ENCODE measurements around the gene PSMC2.

The PSMC2 gene

DNA sequence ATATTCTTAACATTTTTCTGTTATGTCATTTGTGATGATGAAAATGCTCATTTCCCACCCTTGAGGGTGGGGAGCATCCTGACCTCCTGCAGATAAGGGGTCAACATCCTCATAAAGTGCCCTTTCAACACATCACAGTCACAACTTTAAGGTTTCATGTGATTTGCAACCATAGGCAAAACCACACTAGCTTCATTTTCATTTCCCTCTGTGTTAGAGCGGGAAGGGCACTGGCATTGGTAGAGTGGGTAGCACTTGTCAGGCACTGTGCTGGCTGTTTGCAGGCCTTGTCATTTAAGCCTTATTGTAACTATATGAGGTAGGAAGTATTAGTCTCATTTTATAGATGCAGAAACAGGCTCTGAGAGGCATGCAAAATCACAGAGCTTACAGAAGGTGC lies 39.8 kb downstream of the PSMC2 start:
- DNase-seq (ENCODE audit: low read depth) = no peak
- TF ChIP-seq, protein P1, sequence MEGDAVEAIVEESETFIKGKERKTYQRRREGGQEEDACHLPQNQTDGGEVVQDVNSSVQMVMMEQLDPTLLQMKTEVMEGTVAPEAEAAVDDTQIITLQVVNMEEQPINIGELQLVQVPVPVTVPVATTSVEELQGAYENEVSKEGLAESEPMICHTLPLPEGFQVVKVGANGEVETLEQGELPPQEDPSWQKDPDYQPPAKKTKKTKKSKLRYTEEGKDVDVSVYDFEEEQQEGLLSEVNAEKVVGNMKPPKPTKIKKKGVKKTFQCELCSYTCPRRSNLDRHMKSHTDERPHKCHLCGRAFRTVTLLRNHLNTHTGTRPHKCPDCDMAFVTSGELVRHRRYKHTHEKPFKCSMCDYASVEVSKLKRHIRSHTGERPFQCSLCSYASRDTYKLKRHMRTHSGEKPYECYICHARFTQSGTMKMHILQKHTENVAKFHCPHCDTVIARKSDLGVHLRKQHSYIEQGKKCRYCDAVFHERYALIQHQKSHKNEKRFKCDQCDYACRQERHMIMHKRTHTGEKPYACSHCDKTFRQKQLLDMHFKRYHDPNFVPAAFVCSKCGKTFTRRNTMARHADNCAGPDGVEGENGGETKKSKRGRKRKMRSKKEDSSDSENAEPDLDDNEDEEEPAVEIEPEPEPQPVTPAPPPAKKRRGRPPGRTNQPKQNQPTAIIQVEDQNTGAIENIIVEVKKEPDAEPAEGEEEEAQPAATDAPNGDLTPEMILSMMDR (IDR thresholded peaks at IDR 0.05; ENCODE audit: insufficient read depth, low read depth, low read length, missing control alignments) = no peak
- H3K4me3 ChIP-seq (ENCODE audit: low read length) = no peak overlapping the region

DNA sequence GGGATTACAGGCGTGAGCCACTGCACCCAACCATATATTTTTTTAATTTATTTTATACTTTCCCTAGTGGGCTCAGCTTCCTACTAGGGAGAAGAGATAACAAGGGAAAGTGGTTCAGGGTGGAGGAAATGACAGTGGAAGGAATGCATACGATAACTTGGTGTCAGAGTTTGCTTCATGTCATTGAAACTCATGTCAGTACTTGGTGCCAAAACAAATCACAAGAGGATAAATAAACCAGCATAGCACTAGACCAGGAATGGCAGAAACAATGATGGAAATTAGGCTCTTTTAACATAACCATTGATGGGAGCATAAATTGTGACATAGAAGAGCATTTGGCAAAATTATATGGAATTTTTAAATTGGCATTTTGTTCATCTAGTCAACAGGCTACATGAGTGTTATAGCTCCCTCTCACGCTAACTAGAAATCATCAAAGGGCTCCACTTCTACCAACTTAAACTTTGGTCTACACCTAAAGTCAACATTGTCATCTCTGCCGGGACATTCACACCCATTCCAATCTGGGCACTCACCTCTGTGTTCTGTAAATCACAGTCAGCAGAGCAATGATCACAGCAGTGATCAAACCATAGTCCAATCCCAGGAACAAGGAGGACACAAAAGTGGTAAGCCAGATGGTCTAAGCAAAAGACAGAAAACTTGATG lies 41.2 kb downstream of the PSMC2 start:
- TF ChIP-seq, protein P1 (IDR thresholded peaks at IDR 0.05; ENCODE audit: insufficient read depth, low read depth, low read length, missing control alignments) = no peak
- no peak overlapping the region for H3K4me3 ChIP-seq (ENCODE audit: low read length)
- no peak for DNase-seq (ENCODE audit: low read depth)

DNA sequence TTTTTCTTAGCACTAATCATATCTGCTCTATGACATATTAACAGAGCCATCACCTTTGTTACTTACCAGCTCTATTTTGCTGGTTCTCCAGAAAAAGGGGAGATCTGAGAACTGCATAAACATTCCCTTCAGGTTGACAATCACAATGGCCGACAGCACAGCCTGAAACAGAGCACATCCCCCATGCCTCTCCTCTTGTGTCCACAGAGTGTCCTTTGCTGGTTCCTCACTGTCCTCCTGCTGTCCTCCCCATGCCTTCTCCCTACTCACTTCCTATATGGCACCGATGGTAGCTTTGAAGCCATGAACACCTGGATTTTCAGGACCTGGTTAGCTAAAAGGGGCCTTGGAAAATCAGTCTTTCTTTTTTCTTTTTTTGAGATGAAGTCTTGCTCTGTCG lies 41.8 kb downstream of the PSMC2 start:
- H3K4me3 ChIP-seq (ENCODE audit: low read length) = no peak overlapping the region
- TF ChIP-seq, protein P1 (IDR thresholded peaks at IDR 0.05; ENCODE audit: insufficient read depth, low read depth, low read length, missing control alignments) = no peak
- no peak for DNase-seq (ENCODE audit: low read depth)

DNA sequence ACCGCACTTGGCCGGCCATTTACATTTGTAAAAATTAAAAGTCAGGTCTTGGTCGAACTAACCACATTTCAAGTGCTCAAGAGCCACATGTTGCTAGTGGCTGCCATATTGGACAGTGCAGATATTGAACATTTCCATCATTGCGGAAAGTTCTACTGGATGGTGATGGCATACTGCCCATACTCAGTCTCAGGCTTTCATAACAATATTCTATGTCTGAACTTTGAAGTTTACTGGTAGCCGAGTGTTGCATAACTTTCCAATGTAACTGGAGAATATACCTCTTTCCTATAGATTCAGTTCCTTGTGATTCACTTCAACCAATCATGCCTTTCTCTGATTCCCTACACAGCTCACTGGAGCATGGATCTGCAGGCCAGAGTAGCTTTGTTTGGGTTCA lies 43.7 kb downstream of the PSMC2 start:
- TF ChIP-seq, protein P1 (IDR thresholded peaks at IDR 0.05; ENCODE audit: insufficient read depth, low read depth, low read length, missing control alignments) = no peak
- no peak for DNase-seq (ENCODE audit: low read depth)
- no peak overlapping the region for H3K4me3 ChIP-seq (ENCODE audit: low read length)

DNA sequence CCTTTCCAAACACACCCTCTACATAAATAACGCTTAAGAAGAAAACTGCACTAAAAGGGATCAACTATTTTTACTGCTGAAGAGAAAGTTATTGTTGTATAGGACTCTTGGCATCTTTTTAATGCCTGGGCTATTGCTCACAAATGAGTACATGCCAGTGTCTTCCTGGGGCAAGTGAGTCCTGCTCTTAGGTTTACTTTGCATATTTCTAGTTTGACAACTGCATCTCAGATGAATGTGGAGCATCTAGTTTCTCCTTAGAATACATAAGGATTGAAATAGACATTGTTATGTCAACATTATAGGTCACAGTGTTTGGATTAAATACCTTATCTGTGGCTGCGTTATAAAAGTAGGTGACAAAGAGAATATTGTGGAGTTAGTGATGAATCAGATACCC lies 44.5 kb downstream of the PSMC2 start:
- TF ChIP-seq, protein P1 (IDR thresholded peaks at IDR 0.05; ENCODE audit: insufficient read depth, low read depth, low read length, missing control alignments) = no peak
- DNase-seq (ENCODE audit: low read depth) = peak; percentile 22
- no peak overlapping the region for H3K4me3 ChIP-seq (ENCODE audit: low read length)

DNA sequence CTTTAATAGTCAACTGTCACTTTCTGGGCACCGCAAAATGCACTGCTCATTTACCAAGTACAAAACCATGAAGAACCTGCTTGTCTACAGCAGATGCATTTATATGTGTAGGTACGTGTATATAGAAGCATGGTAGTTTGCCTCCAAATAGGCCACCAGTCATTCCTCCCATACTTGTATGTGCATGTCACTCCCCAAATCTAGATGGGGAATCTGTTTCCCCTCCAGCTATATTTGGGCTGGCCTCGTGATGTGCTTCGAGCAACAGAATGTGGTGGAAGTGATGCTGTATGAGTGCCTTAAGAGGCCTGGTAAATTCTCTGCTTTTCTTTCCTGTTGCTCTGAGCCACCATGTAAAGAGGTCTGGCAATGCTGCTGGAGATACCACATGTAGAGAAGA lies 47.1 kb downstream of the PSMC2 start:
- DNase-seq (ENCODE audit: low read depth) = no peak
- H3K4me3 ChIP-seq (ENCODE audit: low read length) = no peak overlapping the region
- TF ChIP-seq, protein P1 (IDR thresholded peaks at IDR 0.05; ENCODE audit: insufficient read depth, low read depth, low read length, missing control alignments) = no peak

DNA sequence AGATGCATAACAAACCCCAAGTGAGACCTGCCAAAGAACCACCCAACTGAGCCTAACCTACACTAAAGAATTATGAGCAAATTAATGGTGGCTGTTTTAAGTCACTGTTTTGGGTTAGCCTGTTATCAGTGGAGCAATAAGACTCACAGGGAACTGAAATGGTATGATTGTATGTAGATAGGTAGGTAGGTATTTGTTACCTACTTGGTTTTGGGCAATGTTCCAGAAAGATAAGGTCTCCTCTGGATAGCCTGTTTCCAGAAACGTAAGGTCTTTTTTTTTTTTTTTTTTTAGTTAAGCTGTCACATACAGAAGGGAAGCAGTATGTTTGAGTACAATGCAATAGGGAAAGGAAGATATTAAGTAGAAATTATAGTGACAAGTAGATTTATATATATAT lies 47.6 kb downstream of the PSMC2 start:
- no peak overlapping the region for H3K4me3 ChIP-seq (ENCODE audit: low read length)
- TF ChIP-seq, protein P1 (IDR thresholded peaks at IDR 0.05; ENCODE audit: insufficient read depth, low read depth, low read length, missing control alignments) = no peak
- DNase-seq (ENCODE audit: low read depth) = no peak

Data from epithelial cell of esophagus (primary cell).